Neuronal stem cell (in vitro differentiated cells): Measurements from ENCODE around the gene BPIFB2.

Experiments used
- DNase-seq: peaks from one replicate; pipeline ENCODE4 v3.0.0-alpha.2; 2013; ENCODE audit warnings: low spot score
- H2AFZ ChIP-seq: one replicate; pipeline ENCODE4 v1.6.1; 2013; ENCODE audit warnings: mild to moderate bottlenecking, low read length, inconsistent platforms
- H2AK5ac ChIP-seq: 2 replicates; pipeline ENCODE4 v1.6.1; 2013; ENCODE audit warnings: low read depth, mild to moderate bottlenecking, inconsistent platforms, low read length, moderate library complexity, mixed read lengths
- H2BK120ac ChIP-seq: 2 replicates; pipeline ENCODE4 v1.6.1; 2013; ENCODE audit warnings: low read depth, mild to moderate bottlenecking, inconsistent platforms, low read length, moderate library complexity, mixed read lengths
- H2BK12ac ChIP-seq: one replicate; pipeline ENCODE4 v1.6.1; 2013; ENCODE audit warnings: low read length, inconsistent platforms
- H2BK15ac ChIP-seq: 2 replicates; pipeline ENCODE4 v1.6.1; 2013; ENCODE audit warnings: mild to moderate bottlenecking, low read length, inconsistent platforms, mixed read lengths
- H2BK5ac ChIP-seq: one replicate; pipeline ENCODE4 v1.6.1; 2013; ENCODE audit warnings: inconsistent platforms, mild to moderate bottlenecking, low read length, moderate library complexity
- H3K14ac ChIP-seq: one replicate; pipeline ENCODE4 v1.6.1; 2013; ENCODE audit warnings: low read length, inconsistent platforms
- H3K18ac ChIP-seq: 2 replicates; pipeline ENCODE4 v1.6.1; 2013; ENCODE audit warnings: low read length, inconsistent platforms
- H3K23ac ChIP-seq: 2 replicates; pipeline ENCODE4 v1.6.1; 2013; ENCODE audit warnings: low read depth, mild to moderate bottlenecking, mixed read lengths, low read length, inconsistent platforms; ENCODE audit not compliant: poor library complexity
- H3K27ac ChIP-seq: replicated peaks from 3 replicates; pipeline ENCODE4 v1.5.1; 2013; ENCODE audit warnings: low read length, inconsistent platforms
- H3K27me3 ChIP-seq, 3 experiments: 2 replicates each; pipeline ENCODE4 v1.6.1; 2013; ENCODE audit warnings: low read length in 3 of 3, mild to moderate bottlenecking in 2 of 3, inconsistent platforms in 1 of 3, low read depth in 1 of 3, mixed read lengths in 1 of 3, moderate library complexity in 1 of 3; ENCODE audit not compliant: control insufficient read depth in 3 of 3, insufficient read depth in 3 of 3
- H3K36me3 ChIP-seq, 2 donors: replicated peaks in 1 of 2; 2 replicates each; pipeline ENCODE4 v1.6.1; 2013; ENCODE audit warnings: low read length in 2 of 2; ENCODE audit not compliant: control insufficient read depth in 2 of 2, insufficient read depth in 2 of 2
- H3K4ac ChIP-seq: 2 replicates; pipeline ENCODE4 v1.6.1; 2013; ENCODE audit warnings: inconsistent platforms, mild to moderate bottlenecking, low read length, moderate library complexity
- H3K4me1 ChIP-seq, 2 donors: 1 replicate in 1 of 2; 2 replicates in 1 of 2; pipeline ENCODE4 v1.6.1; 2013; ENCODE audit warnings: low read length in 2 of 2, low read depth in 1 of 2; ENCODE audit not compliant: control insufficient read depth in 2 of 2, insufficient read depth in 1 of 2
- H3K4me2 ChIP-seq: one replicate; pipeline ENCODE4 v1.6.1; 2013; ENCODE audit warnings: mild to moderate bottlenecking, low read length, inconsistent platforms; ENCODE audit not compliant: insufficient read depth, poor library complexity, severe bottlenecking
- H3K4me3 ChIP-seq, 2 donors: 2 replicates each; pipeline ENCODE4 v1.5.1; 2013; ENCODE audit warnings: low read length in 2 of 2, mild to moderate bottlenecking in 2 of 2, inconsistent platforms in 1 of 2, moderate library complexity in 1 of 2
- H3K79me1 ChIP-seq: one replicate; pipeline ENCODE4 v1.6.1; 2013; ENCODE audit warnings: low read depth, mild to moderate bottlenecking, inconsistent platforms, low read length, moderate library complexity
- H3K9ac ChIP-seq: one replicate; pipeline ENCODE4 v1.6.1; 2013; ENCODE audit warnings: mild to moderate bottlenecking, low read depth, low read length, inconsistent platforms; ENCODE audit not compliant: poor library complexity
- H3K9me3 ChIP-seq, 2 donors: replicated peaks in 1 of 2; 2 replicates each; pipeline versions ENCODE3 to v1.6.1; 2013; ENCODE audit warnings: low read length in 2 of 2, mild to moderate bottlenecking in 2 of 2, inconsistent platforms in 1 of 2, low read depth in 1 of 2, mixed read lengths in 1 of 2, moderate library complexity in 1 of 2; ENCODE audit not compliant: control insufficient read depth in 2 of 2, insufficient read depth in 1 of 2
- H4K8ac ChIP-seq: one replicate; pipeline ENCODE4 v1.6.1; 2013; ENCODE audit warnings: low read depth, mild to moderate bottlenecking, inconsistent platforms, low read length, moderate library complexity
- H4K91ac ChIP-seq: one replicate; pipeline ENCODE4 v1.6.1; 2013; ENCODE audit warnings: low read length, low read depth, mild to moderate bottlenecking, inconsistent platforms; ENCODE audit not compliant: poor library complexity
- WGBS, 2 donors: extraction: QIAGEN DNeasy Blood & Tissue Kit; methylation state at CpG; one replicate each; pipeline ENCODE4 v1.1.7; 2013; ENCODE audit warnings: missing lambda C conversion rate in 2 of 2, mixed read lengths in 1 of 2; ENCODE audit not compliant: insufficient read length in 2 of 2, insufficient replicate concordance in 1 of 2; ENCODE audit errors: extremely low coverage in 2 of 2; 5-methylcytosine and 5-hydroxymethylcytosine counted together

The BPIFB2 gene

DNA sequence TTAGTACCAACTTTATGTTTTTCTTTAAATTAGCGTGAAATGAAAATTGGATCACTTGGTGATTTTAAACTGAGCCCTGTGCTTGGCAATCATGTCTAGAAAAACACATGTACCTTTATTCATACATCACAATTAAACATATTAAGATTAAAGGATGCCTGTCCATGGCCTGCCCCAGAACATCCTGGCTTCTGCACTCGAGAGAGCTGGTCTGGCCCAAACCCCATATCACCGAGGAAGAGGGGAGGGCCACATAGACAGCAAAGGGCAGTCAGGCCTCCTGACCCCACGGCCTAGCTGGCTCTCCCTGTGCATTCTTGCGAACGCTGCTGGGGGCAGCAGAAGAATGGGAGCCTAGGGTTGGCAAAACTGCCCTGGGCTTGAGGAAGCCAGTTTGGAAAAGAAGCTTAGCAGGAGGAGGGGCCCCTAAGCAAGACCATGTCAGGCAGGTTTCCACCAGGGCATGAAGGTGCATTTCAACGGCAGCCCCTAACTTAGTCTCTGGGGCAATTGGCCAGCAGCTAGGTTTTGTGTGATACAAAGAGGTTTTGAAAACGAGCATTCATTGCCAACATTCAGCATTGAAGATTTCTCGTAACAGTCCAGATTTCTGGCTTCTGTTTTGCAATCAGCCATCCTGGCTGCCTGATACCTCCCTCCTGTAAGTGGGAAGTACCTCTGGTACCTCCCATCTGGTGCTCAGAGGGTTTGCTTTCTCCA is 54.8 kb downstream of the BPIFB2 start:
- H2BK12ac ChIP-seq, result no peak overlapping the region

DNA sequence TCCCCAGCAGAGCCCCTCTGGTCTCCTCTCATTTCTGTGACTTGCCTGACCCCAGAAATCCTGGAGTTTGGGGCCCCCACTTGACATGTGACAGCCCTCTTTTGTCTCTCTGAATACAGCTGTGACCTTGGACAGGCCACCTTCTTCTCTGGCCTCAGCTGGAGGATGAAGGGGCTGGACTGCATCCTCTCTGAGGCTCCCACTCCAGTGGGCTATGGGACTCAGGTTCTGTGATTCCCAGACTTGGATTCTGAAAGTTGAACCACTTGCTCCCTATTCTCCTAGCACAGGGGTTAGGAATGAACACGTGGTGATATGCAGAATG is 55.3 kb downstream of the BPIFB2 start:
- no peak overlapping the region for H4K8ac ChIP-seq
- H3K9ac ChIP-seq, result no peak overlapping the region
- no peak for DNase-seq
- H3K18ac ChIP-seq, result peak overlapping the region; percentile 48
- peak overlapping the region; percentile 43 for H2BK5ac ChIP-seq
- no CpG with 5 or more reads among the region's 1 CpG for WGBS, 2 donors
- H2BK12ac ChIP-seq, result no peak overlapping the region
- H3K79me1 ChIP-seq, result no peaks in the 10 kb centered on the region
- H3K27me3 ChIP-seq, result no peaks in the 10 kb centered on the region
- H4K91ac ChIP-seq, result no peak overlapping the region
- H3K4me2 ChIP-seq, result no peak overlapping the region
- H3K23ac ChIP-seq, result no peak overlapping the region
- H3K27ac ChIP-seq, result no peak overlapping the region
- no peaks in the 10 kb centered on the region for H3K36me3 ChIP-seq
- peak overlapping the region; percentile 38 for H2AFZ ChIP-seq
- peak overlapping the region; percentile 42 for H2BK15ac ChIP-seq
- no peak overlapping the region for H2BK120ac ChIP-seq
- no peak overlapping the region for H3K4ac ChIP-seq
- H3K4me1 ChIP-seq, result peaks cover 10 to 11% of the 10 kb centered on the region in 2 donors
- no peaks in the 10 kb centered on the region for H3K9me3 ChIP-seq
- no peak overlapping the region for H2AK5ac ChIP-seq
- H3K14ac ChIP-seq, result no peak overlapping the region
- H3K4me3 ChIP-seq, result no peak overlapping the region

More for the DNA sequence above, 54.8 kb downstream of the BPIFB2 start:
- no peaks in the 10 kb centered on the region for H3K79me1 ChIP-seq
- H2BK5ac ChIP-seq, result peak overlapping the region; percentile 43
- no peak overlapping the region for H2AK5ac ChIP-seq
- no peaks in the 10 kb centered on the region for H3K9me3 ChIP-seq
- H3K14ac ChIP-seq, result no peak overlapping the region
- H2BK120ac ChIP-seq, result no peak overlapping the region
- no peak overlapping the region for H4K8ac ChIP-seq
- peaks cover 10 to 11% of the 10 kb centered on the region in 2 donors for H3K4me1 ChIP-seq
- no peak overlapping the region for H3K4me3 ChIP-seq
- peak overlapping the region; percentile 38 for H2AFZ ChIP-seq
- H3K36me3 ChIP-seq, result no peaks in the 10 kb centered on the region
- no peak overlapping the region for H3K23ac ChIP-seq
- H3K18ac ChIP-seq, result peak overlapping the region; percentile 48
- H2BK15ac ChIP-seq, result no peak overlapping the region
- H3K4ac ChIP-seq, result no peak overlapping the region
- no peak overlapping the region for H3K4me2 ChIP-seq
- DNase-seq, result peak; percentile 14
- no peak overlapping the region for H4K91ac ChIP-seq
- H3K9ac ChIP-seq, result no peak overlapping the region
- no CpG with 5 or more reads among the region's 9 CpGs for WGBS, 2 donors
- no peak overlapping the region for H3K27ac ChIP-seq
- H3K27me3 ChIP-seq, result no peaks in the 10 kb centered on the region

DNA sequence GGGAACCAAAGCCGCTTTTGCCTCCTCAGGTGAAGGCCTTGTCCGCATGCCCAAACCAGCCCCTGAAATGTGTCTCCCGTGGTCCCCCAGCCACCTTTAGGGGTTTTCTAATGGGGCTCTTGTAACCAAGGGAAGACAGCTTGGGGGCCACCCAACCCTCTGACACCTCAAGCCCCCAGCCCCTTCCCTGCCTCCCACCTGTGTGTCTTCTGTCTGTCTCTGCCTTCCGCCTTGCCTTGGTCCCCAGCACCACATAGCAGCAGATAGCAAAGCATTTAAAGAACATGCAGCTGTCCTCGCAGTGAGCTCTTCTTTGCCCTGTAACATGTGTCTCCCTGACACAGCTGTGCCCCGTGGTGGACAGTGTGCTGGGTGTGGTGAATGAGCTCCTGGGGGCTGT is 55.8 kb downstream of the BPIFB2 start:
- Histone ChIP-seq H2AFZ (peak overlapping the region; percentile 38), H3K27me3 (no peaks in the 10 kb centered on the region), H3K27ac (no peak overlapping the region), H2BK15ac (peak overlapping the region; percentile 42), H3K4me2 (no peak overlapping the region), H3K9ac (no peak overlapping the region), H3K4ac (no peak overlapping the region), H3K9me3 (no peaks in the 10 kb centered on the region), H3K23ac (no peak overlapping the region), H3K14ac (no peak overlapping the region), H2BK120ac (no peak overlapping the region), H3K18ac (peak overlapping the region; percentile 21), H4K91ac (no peak overlapping the region), H2AK5ac (peak overlapping the region; percentile 63), H4K8ac (no peak overlapping the region), H3K4me3 (peak overlapping the region in 1 of 2 donors; percentile 2), H2BK5ac (no peak overlapping the region), H3K4me1 (peaks cover 10 to 11% of the 10 kb centered on the region in 2 donors), H3K79me1 (no peaks in the 10 kb centered on the region), H2BK12ac (peak overlapping the region; percentile 14), H3K36me3 (no peaks in the 10 kb centered on the region)
- no peak for DNase-seq
- WGBS, 2 donors, result no CpG with 5 or more reads among the region's 6 CpGs

DNA sequence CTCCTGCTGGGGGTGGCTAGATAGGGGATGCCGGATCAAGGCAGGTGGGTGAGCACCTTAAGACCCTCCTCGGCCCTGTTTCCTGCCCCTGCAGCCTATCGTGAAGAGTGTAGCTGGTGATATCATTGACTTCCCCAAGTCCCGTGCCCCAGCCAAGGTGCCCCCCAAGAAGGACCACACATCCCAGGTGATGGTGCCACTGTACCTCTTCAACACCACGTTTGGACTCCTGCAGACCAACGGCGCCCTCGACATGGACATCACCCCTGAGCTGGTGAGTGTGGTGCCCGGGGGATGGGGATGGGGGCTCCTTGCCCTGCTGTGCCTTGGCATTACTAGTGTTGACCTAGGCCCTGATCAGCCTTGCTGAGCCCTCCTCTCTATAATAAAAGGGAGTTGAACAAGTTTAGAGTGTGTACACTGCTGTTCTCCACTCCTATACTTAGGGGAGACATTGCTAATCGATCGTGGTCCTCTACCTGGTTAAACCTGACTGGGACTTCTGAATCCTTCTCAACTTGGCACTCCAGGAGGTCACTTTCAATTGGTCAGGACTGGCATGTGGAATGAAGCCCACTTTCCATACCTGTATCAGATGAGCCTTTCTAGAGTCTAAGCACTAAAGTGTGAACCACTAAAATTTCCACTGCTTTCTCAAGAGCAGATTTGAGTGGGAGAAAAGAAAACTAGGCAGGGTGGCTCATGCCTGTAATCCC is 57.2 kb downstream of the BPIFB2 start:
- DNase-seq, result no peak
- WGBS, 2 donors, result no CpG with 5 or more reads among the region's 11 CpGs
- H3K4ac ChIP-seq, result no peak overlapping the region

More for the DNA sequence above, 57.2 kb downstream of the BPIFB2 start:
- Histone ChIP-seq H3K4me1 (peaks cover 10 to 11% of the 10 kb centered on the region in 2 donors), H3K27me3 (no peaks in the 10 kb centered on the region), H2AK5ac (peak overlapping the region; percentile 35), H4K91ac (no peak overlapping the region), H3K9ac (no peak overlapping the region), H3K36me3 (no peaks in the 10 kb centered on the region), H2BK12ac (no peak overlapping the region), H3K4me2 (no peak overlapping the region), H2BK15ac (peak overlapping the region; percentile 14), H3K18ac (peak overlapping the region; percentile 52), H3K23ac (no peak overlapping the region), H4K8ac (no peak overlapping the region), H3K27ac (no peak overlapping the region), H2BK120ac (peak overlapping the region; percentile 49), H3K79me1 (no peaks in the 10 kb centered on the region), H2AFZ (no peak overlapping the region), H3K14ac (no peak overlapping the region), H3K4me3 (no peak overlapping the region), H3K9me3 (no peaks in the 10 kb centered on the region), H2BK5ac (no peak overlapping the region)
